Fibroblast of the aortic adventitia (primary cell): Measurements from ENCODE around the gene TICRR. TPM values are rescaled to one million over a fixed set of nuclear protein-coding genes. Genes with fewer than 3 reads are reported as not detected.
A peak's percentile ranks its signal among the peaks of the same experiment; 100 is the strongest.
"Not testable (repeated sequence)": the region's sequence is repeated elsewhere in the genome, so short reads cannot be mapped to it uniquely, and the experiment has no call there.

Experiments used
- DNase-seq: peaks from one replicate; pipeline ENCODE4 v3.0.0-alpha.2; 2010; ENCODE audit warnings: low read depth
- H3K4me3 ChIP-seq: 2 replicates; pipeline ENCODE4 v1.5.1; 2011; ENCODE audit warnings: low read depth, mild to moderate bottlenecking, control low read depth, low read length, moderate library complexity
- total RNA-seq: library from RNA; depleted of rRNA; stranded (reverse); fragments of >200 nt; gene quantifications from 2 replicates; pipeline ENCODE4 v1.2.3, GENCODE V29; 2012; ENCODE audit warnings: low replicate concordance
- TF ChIP-seq, protein P1 (sequence below): IDR thresholded peaks from 2 replicates; pipeline ENCODE4 v1.5.1; 2011; ENCODE audit warnings: mild to moderate bottlenecking, low read length, control low read depth, inconsistent platforms; ENCODE audit not compliant: insufficient read depth

TICRR gene
- total RNA-seq, 1 donor: 8.8 TPM

GRCh38 chr15:89578146-89578545 lies 2.9 kb downstream of the TICRR start:
- TF ChIP-seq, protein P1, sequence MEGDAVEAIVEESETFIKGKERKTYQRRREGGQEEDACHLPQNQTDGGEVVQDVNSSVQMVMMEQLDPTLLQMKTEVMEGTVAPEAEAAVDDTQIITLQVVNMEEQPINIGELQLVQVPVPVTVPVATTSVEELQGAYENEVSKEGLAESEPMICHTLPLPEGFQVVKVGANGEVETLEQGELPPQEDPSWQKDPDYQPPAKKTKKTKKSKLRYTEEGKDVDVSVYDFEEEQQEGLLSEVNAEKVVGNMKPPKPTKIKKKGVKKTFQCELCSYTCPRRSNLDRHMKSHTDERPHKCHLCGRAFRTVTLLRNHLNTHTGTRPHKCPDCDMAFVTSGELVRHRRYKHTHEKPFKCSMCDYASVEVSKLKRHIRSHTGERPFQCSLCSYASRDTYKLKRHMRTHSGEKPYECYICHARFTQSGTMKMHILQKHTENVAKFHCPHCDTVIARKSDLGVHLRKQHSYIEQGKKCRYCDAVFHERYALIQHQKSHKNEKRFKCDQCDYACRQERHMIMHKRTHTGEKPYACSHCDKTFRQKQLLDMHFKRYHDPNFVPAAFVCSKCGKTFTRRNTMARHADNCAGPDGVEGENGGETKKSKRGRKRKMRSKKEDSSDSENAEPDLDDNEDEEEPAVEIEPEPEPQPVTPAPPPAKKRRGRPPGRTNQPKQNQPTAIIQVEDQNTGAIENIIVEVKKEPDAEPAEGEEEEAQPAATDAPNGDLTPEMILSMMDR: no peak
- H3K4me3 ChIP-seq: peak overlapping the region; percentile 6

DNA sequence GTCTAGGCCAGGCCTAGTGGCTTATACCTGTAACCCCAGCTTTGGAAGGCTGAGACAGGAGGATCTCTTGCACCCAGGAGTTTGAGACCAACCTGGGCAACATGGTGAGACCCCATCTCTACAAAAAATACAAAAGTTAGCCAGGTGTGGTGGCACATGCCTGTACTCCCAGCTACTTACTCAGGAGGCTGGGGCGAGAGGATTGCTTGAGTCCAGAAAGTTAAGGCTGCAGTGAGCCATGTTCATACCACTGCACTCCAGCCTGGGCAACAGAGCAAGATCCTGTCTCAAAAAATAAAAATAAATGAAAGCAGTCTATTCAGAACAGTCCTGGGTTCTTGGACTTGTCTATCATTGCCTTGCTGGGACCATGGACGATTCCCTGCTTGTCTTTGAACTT lies 5.5 kb downstream of the TICRR start:
- not testable (repeated sequence) for DNase-seq, H3K4me3 ChIP-seq

More at GRCh38 chr15:89578146-89578545, 2.9 kb downstream of the TICRR start:
- DNase-seq: no peak

- no peak for DNase-seq
- TF ChIP-seq, protein P1: no peak
- no peak overlapping the region for H3K4me3 ChIP-seq
Observed at GRCh38 chr15:89586651-89587050, 11.4 kb downstream of the TICRR start.

DNA sequence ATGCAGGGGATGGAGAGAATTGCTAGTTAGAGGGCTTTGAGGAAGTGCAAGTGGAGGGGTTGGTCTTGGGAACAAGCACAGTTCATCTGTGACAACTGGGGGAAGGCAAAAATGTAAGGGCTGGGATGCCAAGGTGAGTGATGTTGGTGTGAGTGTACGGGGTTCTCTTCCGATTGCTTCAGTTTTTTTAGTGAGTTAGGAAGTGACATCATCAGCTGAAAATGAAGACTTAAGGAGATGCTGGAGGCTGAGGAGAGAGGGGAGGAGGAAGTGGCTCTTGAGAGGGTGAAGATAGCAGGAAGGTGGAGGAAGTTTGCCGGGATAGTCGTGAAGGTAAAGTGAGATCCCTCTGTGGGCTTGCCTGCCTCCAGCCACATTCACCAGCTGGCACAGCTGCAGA lies 12.7 kb downstream of the TICRR start:
- peak overlapping the region; percentile 10 for H3K4me3 ChIP-seq
- peak; percentile 61 for DNase-seq
- TF ChIP-seq, protein P1: no peak

- DNase-seq: no peak
- no peak overlapping the region for H3K4me3 ChIP-seq
- TF ChIP-seq, protein P1: no peak
Observed at GRCh38 chr15:89591834-89592233, 16.6 kb downstream of the TICRR start.

DNA sequence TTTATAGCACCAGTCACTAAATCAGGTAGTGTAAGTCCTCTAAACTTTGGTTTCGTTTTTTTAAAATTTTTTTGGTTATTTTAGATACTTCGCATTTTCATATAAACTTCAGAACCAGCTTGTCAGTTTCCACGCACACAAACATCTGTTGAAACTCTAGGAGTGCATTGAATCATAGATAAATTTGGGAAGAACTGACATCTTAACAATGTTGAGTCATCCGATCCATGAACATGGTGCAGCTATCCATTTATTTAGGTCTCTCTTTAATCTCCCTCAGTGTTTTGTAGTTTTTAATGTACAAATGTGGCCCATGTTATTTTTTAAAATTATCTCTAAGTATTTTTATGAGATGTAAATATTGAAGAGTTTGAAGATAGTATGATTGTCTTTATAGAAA lies 17.7 kb downstream of the TICRR start:
- TF ChIP-seq, protein P1: no peak
- H3K4me3 ChIP-seq: no peak overlapping the region
- DNase-seq: no peak

- DNase-seq: no peak
- H3K4me3 ChIP-seq: no peak overlapping the region
- TF ChIP-seq, protein P1: no peak
Observed at GRCh38 chr15:89599021-89599420, 23.8 kb downstream of the TICRR start.
